CD4-positive, alpha-beta T cell (primary cell): Measurements from ENCODE around the gene DDC. TPM values are rescaled to one million over a fixed set of nuclear protein-coding genes. Genes with fewer than 3 reads are reported as not detected.

ENCODE experiments used
- ATAC-seq: fragments of 200-7000 bp; cut with Tn5 transposase; one replicate; pipeline ENCODE4 v1.10.0; 2022; ENCODE audit warnings: mild to moderate bottlenecking; ENCODE audit not compliant: poor library complexity
- CTCF ChIA-PET: fragments of 350-600 bp; sonication (Branson Sonifier 250); formaldehyde crosslinking; loops from one replicate; lab custom pipeline; 2021; ENCODE audit warnings: antibody characterized with exemption, inconsistent platforms; lab: Charles Lee
- POLR2A ChIA-PET: fragments of 350-600 bp; sonication (Branson Sonifier 250); formaldehyde crosslinking; loops from one replicate; lab custom pipeline; 2021; ENCODE audit warnings: antibody characterized with exemption, inconsistent platforms; lab: Charles Lee
- DNase-seq, 14 experiments: peaks; one replicate each; pipeline ENCODE4 v3.0.0-alpha.2; 2013 to 2020; ENCODE audit warnings: mixed read lengths in 2 of 14
- H3K27ac ChIP-seq, 2 donors: one replicate each; pipeline versions ENCODE4 v1.5.1 to v1.7.0; 2013; ENCODE audit warnings: low read length in 2 of 2, low read depth in 1 of 2, mild to moderate bottlenecking in 1 of 2
- H3K27me3 ChIP-seq, 2 experiments: 1 replicate in 1 of 2; 2 replicates in 1 of 2; pipeline versions ENCODE4 v1.6.1 to v1.7.0; 2013; ENCODE audit warnings: low read length in 2 of 2, control low read depth in 1 of 2, mild to moderate bottlenecking in 1 of 2, moderate library complexity in 1 of 2; ENCODE audit not compliant: insufficient read depth in 2 of 2, control insufficient read depth in 1 of 2
- H3K36me3 ChIP-seq: one replicate; pipeline ENCODE4 v1.6.1; 2013; ENCODE audit warnings: low read length, control low read depth; ENCODE audit not compliant: insufficient read depth
- H3K4me1 ChIP-seq: one replicate; pipeline ENCODE4 v1.6.1; 2013; ENCODE audit warnings: low read length, control low read depth; ENCODE audit not compliant: insufficient read depth
- H3K4me3 ChIP-seq: one replicate; pipeline ENCODE4 v1.5.1; 2013; ENCODE audit warnings: mild to moderate bottlenecking, low read length, moderate library complexity
- H3K9me3 ChIP-seq, 2 experiments: 1 replicate in 1 of 2; 2 replicates in 1 of 2; pipeline versions ENCODE4 v1.6.1 to v1.7.0; 2013; ENCODE audit warnings: low read length in 2 of 2, mild to moderate bottlenecking in 2 of 2, control low read depth in 1 of 2, moderate library complexity in 1 of 2; ENCODE audit not compliant: control insufficient read depth in 1 of 2, insufficient read depth in 1 of 2
- H3K27ac Mint-ChIP-seq: one replicate; pipeline ENCODE4 v1.8.0; 2020; ENCODE audit warnings: mixed read lengths
- H3K27me3 Mint-ChIP-seq: one replicate; pipeline ENCODE4 v1.8.0; 2021; ENCODE audit warnings: mixed read lengths
- H3K36me3 Mint-ChIP-seq: one replicate; pipeline ENCODE4 v1.8.0; 2021; ENCODE audit warnings: low read depth, mixed read lengths
- H3K4me1 Mint-ChIP-seq: one replicate; pipeline ENCODE4 v1.8.0; 2021; ENCODE audit warnings: low read depth, mixed read lengths
- H3K4me3 Mint-ChIP-seq: one replicate; pipeline ENCODE4 v1.8.0; 2020; ENCODE audit warnings: mild to moderate bottlenecking, mixed read lengths
- H3K9me3 Mint-ChIP-seq: one replicate; pipeline ENCODE4 v1.8.0; 2020; ENCODE audit warnings: mixed read lengths
- CTCF ChIP-seq: fragments of 200-600 bp; IDR thresholded peaks from one replicate; pipeline ENCODE4 v1.8.0; 2022; ENCODE audit warnings: antibody characterized with exemption, mild to moderate bottlenecking
- intact Hi-C, 2 experiments: fragments of 100-400 bp; cut with DNase I in 1 of 2; cut with micrococcal nuclease in 1 of 2; formaldehyde crosslinking; loops; one replicate each; pipeline versions ENCODE4 v1.15.1 to v1.9.0; 2023 to 2025; cut with DNase I, micrococcal nuclease
- total RNA-seq, 174 experiments: library from RNA in 2 of 174; stranded (reverse) in 2 of 174; gene quantifications; one replicate each; pipeline ENCODE4 v1.2.3 and lab custom pipeline; 2021 to 2026

The DDC gene
- total RNA-seq, 2 experiments from 2014 or later = not detected

DNA sequence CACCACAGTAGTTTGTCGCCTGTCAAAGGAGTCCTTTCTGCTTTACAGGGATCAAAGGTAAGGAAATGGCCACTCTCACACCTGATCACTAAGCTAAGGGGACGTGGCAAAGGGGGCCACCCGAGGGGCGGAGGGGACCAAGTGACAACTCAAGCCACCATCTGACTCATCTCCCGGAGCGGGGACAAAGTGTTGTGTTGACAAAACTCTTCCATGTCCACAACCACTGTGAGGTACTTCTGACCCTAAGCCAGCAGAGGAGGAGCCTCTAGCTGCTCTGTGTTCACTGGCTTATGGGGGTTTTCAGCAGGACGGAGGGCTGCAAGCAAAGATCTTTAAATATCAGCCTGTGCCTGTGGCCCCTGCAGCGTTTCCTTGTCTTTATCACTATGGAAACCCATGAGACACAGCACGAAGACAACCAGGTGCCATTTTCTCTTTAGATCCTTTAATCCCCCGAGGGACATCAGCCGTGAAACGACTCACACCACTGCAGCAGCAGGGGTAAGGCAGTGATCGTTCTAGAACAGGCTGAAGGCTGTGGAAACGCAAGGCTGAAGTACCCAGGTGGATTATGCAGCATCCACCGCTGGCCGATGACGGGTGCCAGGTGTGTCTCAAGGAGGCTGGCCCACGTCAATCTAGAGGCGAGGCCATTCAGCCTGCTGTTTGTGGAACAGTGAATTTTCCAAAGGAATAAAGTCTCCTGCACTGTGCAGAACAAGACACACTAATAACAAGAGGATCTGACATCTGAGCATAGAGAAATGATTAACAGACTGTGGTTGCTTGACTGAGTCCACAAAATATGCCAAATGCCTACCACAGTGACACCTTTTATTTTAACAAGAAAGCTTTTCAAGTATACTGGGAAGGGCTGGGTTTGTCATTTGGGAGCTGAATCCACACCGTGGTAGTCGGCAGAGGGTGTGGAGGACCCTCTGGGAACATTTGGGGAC lies 26.6 kb upstream of the DDC start:
- ChIA-PET POLR2A (no interaction called here), CTCF (no interaction called here)
- no peak for TF ChIP-seq CTCF
- no peak for DNase-seq
- Histone ChIP-seq H3K27ac (no peak overlapping the region), H3K4me1 (peaks cover 8% of the 10 kb centered on the region), H3K9me3 (peaks cover 0 to 3% of the 10 kb centered on the region in 2 experiments), H3K27me3 (no peaks in the 10 kb centered on the region), H3K36me3 (no peaks in the 10 kb centered on the region), H3K4me3 (no peak overlapping the region)
- H3K36me3 Mint-ChIP-seq = no peaks in the 10 kb centered on the region
- H3K4me1 Mint-ChIP-seq = peaks cover 13% of the 10 kb centered on the region
- no peaks in the 10 kb centered on the region for H3K9me3 Mint-ChIP-seq
- intact Hi-C loops = no loop called here
- no peak overlapping the region for H3K4me3 Mint-ChIP-seq
- ATAC-seq = no peak
- H3K27me3 Mint-ChIP-seq = peaks cover 11% of the 10 kb centered on the region
- no peak overlapping the region for H3K27ac Mint-ChIP-seq

DNA sequence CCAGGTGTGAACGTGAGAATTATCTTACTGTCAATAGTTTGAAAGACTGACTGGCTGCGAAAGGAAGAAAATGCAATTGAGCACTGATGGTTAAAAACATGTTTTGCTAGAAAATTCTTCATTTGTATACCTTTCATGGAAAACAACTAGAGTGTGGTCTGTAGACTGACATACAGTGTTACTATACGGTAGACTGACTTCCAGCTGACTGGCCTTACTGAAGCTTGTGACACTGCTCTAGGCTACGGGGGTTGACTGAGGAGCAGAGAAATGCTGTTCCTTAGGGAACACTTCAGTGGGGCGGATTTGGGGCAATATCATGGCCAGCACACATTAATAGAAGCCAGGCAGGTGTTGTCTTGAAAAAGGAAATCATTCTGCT lies 25.9 kb upstream of the DDC start:
- TF ChIP-seq CTCF = no peak
- Mint-ChIP-seq H3K9me3 (no peaks in the 10 kb centered on the region), H3K27me3 (peaks cover 11% of the 10 kb centered on the region), H3K4me1 (peaks cover 13% of the 10 kb centered on the region), H3K4me3 (no peak overlapping the region), H3K36me3 (no peaks in the 10 kb centered on the region), H3K27ac (no peak overlapping the region)
- no peaks in the 10 kb centered on the region for H3K27me3 ChIP-seq
- H3K27ac ChIP-seq = no peak overlapping the region
- no peak overlapping the region for H3K4me3 ChIP-seq
- CTCF ChIA-PET = no interaction called here
- DNase-seq (no peak), ATAC-seq (no peak)
- POLR2A ChIA-PET = no interaction called here
- intact Hi-C loops = no loop called here
- H3K4me1 ChIP-seq = peaks cover 8% of the 10 kb centered on the region
- H3K9me3 ChIP-seq = peaks cover 0 to 3% of the 10 kb centered on the region in 2 experiments
- H3K36me3 ChIP-seq = no peaks in the 10 kb centered on the region

- H3K4me3 ChIP-seq = no peak overlapping the region
- Mint-ChIP-seq H3K9me3 (no peaks in the 10 kb centered on the region), H3K36me3 (no peaks in the 10 kb centered on the region), H3K27ac (no peak overlapping the region), H3K4me3 (no peak overlapping the region), H3K27me3 (peaks cover 11% of the 10 kb centered on the region), H3K4me1 (peaks cover 13% of the 10 kb centered on the region)
- H3K9me3 ChIP-seq = peaks cover 0 to 3% of the 10 kb centered on the region in 2 experiments
- no peaks in the 10 kb centered on the region for H3K36me3 ChIP-seq
- POLR2A ChIA-PET = no interaction called here
- ATAC-seq (no peak), DNase-seq (no peak)
- intact Hi-C loops = no loop called here
- H3K27me3 ChIP-seq = no peaks in the 10 kb centered on the region
- CTCF ChIA-PET = no interaction called here
- peaks cover 8% of the 10 kb centered on the region for H3K4me1 ChIP-seq
- TF ChIP-seq CTCF = no peak
- H3K27ac ChIP-seq = no peak overlapping the region
Measured at GRCh38 chr7:50590535-50590934, 25.3 kb upstream of the DDC start.
